Aorta (tissue), 5 donors: Measurements from ENCODE around the gene PDSS2. TPM values are rescaled to one million over a fixed set of nuclear protein-coding genes. Genes with fewer than 3 reads are reported as not detected.
A peak's percentile ranks its signal among the peaks of the same experiment; 100 is the strongest.

Experiments
- ATAC-seq: fragments of 200-7000 bp; cut with Tn5 transposase; one replicate; pipeline ENCODE4 v1.9.1; 2022; ENCODE audit warnings: moderate library complexity; ENCODE audit not compliant: low FRiP score
- DNase-seq, 2 donors: peaks; one replicate each; pipeline ENCODE4 v3.0.0-alpha.2; 2020
- H3K27ac ChIP-seq, 2 donors: one replicate each; pipeline ENCODE4 v1.5.1; 2013; ENCODE audit warnings: low read length in 2 of 2, mild to moderate bottlenecking in 2 of 2, moderate library complexity in 2 of 2, control low read depth in 1 of 2, inconsistent platforms in 1 of 2, low read depth in 1 of 2
- H3K27me3 ChIP-seq, 2 donors: one replicate each; pipeline ENCODE4 v1.6.1; 2013; ENCODE audit warnings: control low read depth in 1 of 2, low read length in 1 of 2, mild to moderate bottlenecking in 1 of 2, moderate library complexity in 1 of 2; ENCODE audit not compliant: insufficient read depth in 2 of 2, control insufficient read depth in 1 of 2
- H3K36me3 ChIP-seq, 2 donors: one replicate each; pipeline ENCODE4 v1.6.1; 2013; ENCODE audit warnings: control low read depth in 1 of 2, low read length in 1 of 2, mild to moderate bottlenecking in 1 of 2; ENCODE audit not compliant: insufficient read depth in 2 of 2, control insufficient read depth in 1 of 2
- H3K4me1 ChIP-seq, 2 donors: one replicate each; pipeline ENCODE4 v1.6.1; 2013; ENCODE audit warnings: low read length in 2 of 2, control low read depth in 1 of 2, mild to moderate bottlenecking in 1 of 2, moderate library complexity in 1 of 2; ENCODE audit not compliant: insufficient read depth in 2 of 2, control insufficient read depth in 1 of 2
- H3K4me3 ChIP-seq, 2 donors: one replicate each; pipeline ENCODE4 v1.5.1; 2013; ENCODE audit warnings: low read length in 2 of 2, control low read depth in 1 of 2, mild to moderate bottlenecking in 1 of 2
- H3K9me3 ChIP-seq: one replicate; pipeline ENCODE4 v1.6.1; 2013; ENCODE audit warnings: mild to moderate bottlenecking, low read length; ENCODE audit not compliant: control insufficient read depth
- WGBS, 2 donors: extraction: QIAGEN DNeasy Blood & Tissue Kit; methylation state at CpG; one replicate each; pipeline ENCODE4 v1.1.7; 2013; 5-methylcytosine and 5-hydroxymethylcytosine counted together
- intact Hi-C, 2 donors: fragments of 100-400 bp; cut with DNase I; formaldehyde crosslinking; loops; one replicate each; pipeline versions ENCODE4 v1.14.2 to v1.15.0; 2022
- long read RNA-seq, 2 donors: library from polyadenylated mRNA; unstranded; transcript quantifications; one replicate each; pipeline ENCODE4 v2.0.0, GENCODE V29; 2020 to 2021
- polyA plus RNA-seq, 2 donors: library from polyadenylated mRNA; stranded (reverse); fragments of 200-250 nt; gene quantifications; one replicate each; pipeline ENCODE4 v1.2.3, GENCODE V29; 2013
- total RNA-seq, 2 donors: library from RNA; stranded (reverse); fragmentation: NEBNext Ultra II Directional; extraction: Animal tissue kit (Norgen Biotek cat#: 25700); gene quantifications; one replicate each; pipeline ENCODE4 v1.2.1, GENCODE V29; 2021
- donor health status: healthy with polysubstance abuse.
- donor health status: Bipolar disorder and iron deficiency.
- donor health status: DM: no; HTN: no; CAD: no.
- donor health status: DM: no; HTN: no; CAD: no.
- donor health status: DM: yes; HTN: yes; CAD: no.

The PDSS2 gene
- 10 to 100 TPM in 1 of 2 donors, 1 to 10 TPM in 1; 9.9 to 12.9 TPM for total RNA-seq
- 1 to 10 TPM; 5.3 to 8.1 TPM for polyA plus RNA-seq
- long read RNA-seq, donor 1, partial matches to known transcripts = 8 of 25 reads
- long read RNA-seq, donor 1, other reads (novel, unspliced or antisense) = 10 of 25 reads
- long read RNA-seq, donor 2, transcript PDSS2-202 (8 exons, 3,540 nt) = major isoform, 5 of 19 reads
- long read RNA-seq, donor 2, partial matches to known transcripts = 3 of 19 reads
- long read RNA-seq, donor 2, other reads (novel, unspliced or antisense) = 11 of 19 reads

GRCh38 chr6:107459283-107460082 is at the start of gene PDSS2:
Gene PDSS2 (minus strand): TSS chr6:107459564. CDS start chr6:107459285, 279 bp downstream.
- Histone ChIP-seq H3K4me3 (peak within 1 kb of the TSS; percentile 63 to 81), H3K36me3 (no peaks in the 10 kb centered on the region), H3K27me3 (no peaks in the 10 kb centered on the region), H3K27ac (peak within 1 kb of the TSS in 1 of 2 donors; percentile 65), H3K4me1 (no peaks in the 10 kb centered on the region), H3K9me3 (no peaks in the 10 kb centered on the region)
- 0 to 1% methylated on average over 41 to 46 of the region's 46 CpGs for WGBS, 2 donors
- peak; percentile 100 for ATAC-seq
- intact Hi-C loops = loop anchor here in 1 of 2 donors (2.0 kb wide), 1 partner anchor 29 kb away; no protein-coding TSS in a partner anchor
- DNase-seq = peak; percentile 99 to 100

GRCh38 chr6:107506145-107506544 is 46.8 kb upstream of the PDSS2 start:
- Histone ChIP-seq H3K4me1 (no peaks in the 10 kb centered on the region), H3K36me3 (no peaks in the 10 kb centered on the region), H3K9me3 (no peaks in the 10 kb centered on the region), H3K4me3 (no peak overlapping the region), H3K27me3 (no peaks in the 10 kb centered on the region), H3K27ac (no peak overlapping the region)
- WGBS, 2 donors = 70 to 80% methylated on average over 1 of the region's 1 CpG
- no peak for DNase-seq
- intact Hi-C loops = no loop called here
- no peak for ATAC-seq

GRCh38 chr6:107504270-107505026 is 45.1 kb upstream of the PDSS2 start:
- intact Hi-C loops = no loop called here
- 84 to 85% methylated on average over 4 of the region's 4 CpGs for WGBS, 2 donors
- Histone ChIP-seq H3K9me3 (no peaks in the 10 kb centered on the region), H3K36me3 (no peaks in the 10 kb centered on the region), H3K27ac (no peak overlapping the region), H3K27me3 (no peaks in the 10 kb centered on the region), H3K4me3 (no peak overlapping the region), H3K4me1 (no peaks in the 10 kb centered on the region)
- DNase-seq (no peak), ATAC-seq (no peak)

- DNase-seq (no peak), ATAC-seq (no peak)
- WGBS, 2 donors = 82 to 91% methylated on average over 1 of the region's 1 CpG
- no peaks in the 10 kb centered on the region for H3K9me3 ChIP-seq
- no peaks in the 10 kb centered on the region for H3K27me3 ChIP-seq
- peaks cover 1 to 6% of the 10 kb centered on the region in 2 donors for H3K4me1 ChIP-seq
- intact Hi-C loops = no loop called here
- H3K4me3 ChIP-seq = no peak overlapping the region
- H3K36me3 ChIP-seq = no peaks in the 10 kb centered on the region
- no peak overlapping the region for H3K27ac ChIP-seq
These were observed 37.7 kb upstream of the PDSS2 start for GRCh38 chr6:107496892-107497684.

- no peaks in the 10 kb centered on the region for H3K36me3 ChIP-seq
- ATAC-seq (no peak), DNase-seq (no peak)
- 4 to 7% methylated on average over 2 of the region's 2 CpGs for WGBS, 2 donors
- H3K9me3 ChIP-seq = no peaks in the 10 kb centered on the region
- peak overlapping the region; percentile 81 to 89 for H3K27ac ChIP-seq
- no peak overlapping the region for H3K4me3 ChIP-seq
- H3K27me3 ChIP-seq = no peaks in the 10 kb centered on the region
- H3K4me1 ChIP-seq = peaks cover 1 to 10% of the 10 kb centered on the region in 2 donors
- intact Hi-C loops = no loop called here
These were observed 36.6 kb upstream of the PDSS2 start for GRCh38 chr6:107495971-107496370.

GRCh38 chr6:107495196-107495643 is 35.9 kb upstream of the PDSS2 start:
- Histone ChIP-seq H3K36me3 (no peaks in the 10 kb centered on the region), H3K27ac (peak overlapping the region; percentile 65 to 89), H3K4me1 (peaks cover 1 to 10% of the 10 kb centered on the region in 2 donors), H3K4me3 (no peak overlapping the region), H3K9me3 (no peaks in the 10 kb centered on the region), H3K27me3 (no peaks in the 10 kb centered on the region)
- DNase-seq (no peak), ATAC-seq (no peak)
- 4% methylated on average over 7 of the region's 7 CpGs for WGBS, 2 donors
- intact Hi-C loops = no loop called here

- DNase-seq (no peak), ATAC-seq (no peak)
- H3K4me1 ChIP-seq = peaks cover 1 to 10% of the 10 kb centered on the region in 2 donors
- peak overlapping the region; percentile 33 to 37 for H3K27ac ChIP-seq
- H3K9me3 ChIP-seq = no peaks in the 10 kb centered on the region
- no peaks in the 10 kb centered on the region for H3K36me3 ChIP-seq
- no peaks in the 10 kb centered on the region for H3K27me3 ChIP-seq
- intact Hi-C loops = loop anchor here (5.0 kb wide), 2 partner anchors 69 to 119 kb away; no protein-coding TSS in a partner anchor
- peak overlapping the region in 1 of 2 donors; percentile 58 for H3K4me3 ChIP-seq
- 5 to 7% methylated on average over 12 of the region's 12 CpGs for WGBS, 2 donors
These were observed 34.0 kb upstream of the PDSS2 start for GRCh38 chr6:107493158-107494057.
